ENCODE measurements around the gene MTRF1. TPM values are rescaled to one million over a fixed set of nuclear protein-coding genes. Genes with fewer than 3 reads are reported as not detected.

The MTRF1 gene
- total RNA-seq, 1 experiment from 2014 or later, result 11.4 TPM

GRCh38 chr13:41250993-41251392 lies 12.4 kb downstream of the MTRF1 start:
- POLR2A ChIA-PET, result no interaction called here
- H2AFZ ChIP-seq (ENCODE audit: low read depth, low read length, poor library complexity, severe bottlenecking), result no peak overlapping the region
- no peaks in the 10 kb centered on the region for H4K20me1 ChIP-seq (ENCODE audit: insufficient read depth)
- no peaks in the 10 kb centered on the region for H3K9me3 ChIP-seq (ENCODE audit: control insufficient read depth in 1 of 2, insufficient read depth in 1 of 2, low read depth in 1 of 2, low read length in 2 of 2)
- no peak overlapping the region for H3K4me2 ChIP-seq (ENCODE audit: low read length)
- BruUV-seq (replicated peaks), result no TSS peak
- DNase-seq (ENCODE audit: low read depth, low spot score) (no peak), ATAC-seq (no peak)
- H3K79me2 ChIP-seq (ENCODE audit: insufficient read depth, low read length), result no peaks in the 10 kb centered on the region
- CTCF ChIA-PET, result no interaction called here
- no peaks in the 10 kb centered on the region for H3K27me3 ChIP-seq (ENCODE audit: insufficient read depth, low read length)
- RAD21 ChIA-PET (ENCODE audit: low non-redundant PET in 1 of 2, low total read pairs in 2 of 2, uncharacterized antibody in 2 of 2, unreplicated experiment in 2 of 2), result no interaction called here
- H3K9me2 ChIP-seq (ENCODE audit: insufficient read depth), result no peaks in the 10 kb centered on the region
- intact Hi-C loops (cut with micrococcal nuclease), result no loop called here
- no peak overlapping the region for H3K4me3 ChIP-seq (replicated peaks in 1 of 2; ENCODE audit: low read depth in 1 of 2, low read length in 2 of 2)
- no peak overlapping the region for H3K9ac ChIP-seq (ENCODE audit: low read length)
- no peak overlapping the region for H3K27ac ChIP-seq (ENCODE audit: low read depth, low read length)
- H3K36me3 ChIP-seq (ENCODE audit: control insufficient read depth in 1 of 2, insufficient read depth in 2 of 2, low read length in 2 of 2), result peaks cover 7 to 12% of the 10 kb centered on the region in 2 experiments; a peak in 2 of 4 replicates
- no peaks in the 10 kb centered on the region for H3K4me1 ChIP-seq (ENCODE audit: control insufficient read depth in 1 of 2, insufficient read depth in 2 of 2, low read length in 2 of 2)
- TF ChIP-seq EZH2 (IDR thresholded peaks at IDR 0.05) (no peak), CTCF (IDR thresholded peaks at IDR 0.05 in 2 of 3, conservative IDR thresholded peaks at IDR 0.05 in 1 of 3; ENCODE audit: borderline replicate concordance in 1 of 3, insufficient read depth in 1 of 3, low read depth in 2 of 3, low read length in 2 of 3) (no peak), SRF (IDR thresholded peaks at IDR 0.05; ENCODE audit: low read depth) (no peak), FOSL1 (IDR thresholded peaks at IDR 0.05; ENCODE audit: low read depth) (no peak), CBX3 (IDR thresholded peaks at IDR 0.05; ENCODE audit: low read depth) (no peak), ELF1 (IDR thresholded peaks at IDR 0.05; ENCODE audit: borderline replicate concordance, low read depth) (no peak), ZBTB33 (IDR thresholded peaks at IDR 0.05; ENCODE audit: extremely low read depth, insufficient replicate concordance, low read length) (no peak), RAD21 (IDR thresholded peaks at IDR 0.05; ENCODE audit: low read depth) (no peak), ATF3 (IDR thresholded peaks at IDR 0.05) (no peak), EGR1 (IDR thresholded peaks at IDR 0.05; ENCODE audit: low read depth) (no peak), SP1 (IDR thresholded peaks at IDR 0.05; ENCODE audit: low read depth) (no peak), SIN3A (IDR thresholded peaks at IDR 0.05; ENCODE audit: low read depth) (no peak), ZNF274 (IDR thresholded peaks at IDR 0.05; ENCODE audit: low read depth, low read length) (no peak), POLR2AphosphoS5 (IDR thresholded peaks at IDR 0.05; ENCODE audit: low read depth, low read length) (no peak), REST (IDR thresholded peaks at IDR 0.05; ENCODE audit: low read depth) (no peak), POLR2A (IDR thresholded peaks at IDR 0.05; ENCODE audit: borderline replicate concordance, extremely low read depth, insufficient read depth, insufficient read length) (no peak), ZFX (IDR thresholded peaks at IDR 0.05) (no peak)
